MM.1S (cell line): Measurements from ENCODE around the gene RHOBTB3.

Source experiments
- EZH2 ChIP-seq: fragments of 300-600 bp; sonication (generic); optimal IDR thresholded peaks from 2 replicates; pipeline ENCODE3; 2017; ENCODE audit warnings: low read depth, mild to moderate bottlenecking, antibody characterized with exemption, low read length, mixed read lengths
- EZH2phosphoT487 ChIP-seq: fragments of 300-600 bp; sonication (generic); IDR thresholded peaks from 2 replicates; pipeline ENCODE4 v1.6.1; 2018; ENCODE audit warnings: antibody characterized with exemption, low read length
- TF ChIP-seq, protein P1 (sequence below): fragments of 300-600 bp; sonication (generic); IDR thresholded peaks from 2 replicates; pipeline ENCODE4 v1.5.1; 2016; ENCODE audit warnings: antibody characterized with exemption, low read length, mixed read lengths

DNA sequence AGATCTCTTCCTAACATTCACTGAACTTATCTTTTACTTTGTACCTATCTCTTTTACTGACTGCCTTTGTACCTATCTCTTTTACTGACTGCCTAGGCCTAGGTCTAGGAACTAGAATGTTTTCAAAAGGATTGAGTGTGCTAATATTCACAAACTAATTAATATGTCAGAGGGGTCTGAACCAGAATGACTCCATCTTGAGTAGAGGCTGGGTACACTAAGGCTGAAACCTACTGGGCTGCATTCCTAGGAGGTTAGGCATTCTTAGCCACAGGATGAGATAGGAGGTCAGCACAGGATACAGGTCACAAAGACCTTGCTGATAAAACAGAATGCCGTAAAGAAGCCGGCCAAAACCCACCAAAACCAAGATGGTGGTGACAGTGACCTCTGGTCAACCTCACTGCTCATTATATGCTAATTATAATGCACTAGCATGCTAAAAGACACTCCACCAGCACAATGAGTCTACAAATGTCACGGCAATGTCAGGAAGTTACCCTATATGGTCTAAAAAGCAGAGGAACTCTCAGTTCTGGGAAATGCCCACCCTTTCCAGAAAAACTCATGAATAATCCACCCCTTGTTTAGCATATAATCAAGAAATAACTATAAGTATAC is 2.5 kb upstream of the RHOBTB3 start:
- TF ChIP-seq, protein P1, sequence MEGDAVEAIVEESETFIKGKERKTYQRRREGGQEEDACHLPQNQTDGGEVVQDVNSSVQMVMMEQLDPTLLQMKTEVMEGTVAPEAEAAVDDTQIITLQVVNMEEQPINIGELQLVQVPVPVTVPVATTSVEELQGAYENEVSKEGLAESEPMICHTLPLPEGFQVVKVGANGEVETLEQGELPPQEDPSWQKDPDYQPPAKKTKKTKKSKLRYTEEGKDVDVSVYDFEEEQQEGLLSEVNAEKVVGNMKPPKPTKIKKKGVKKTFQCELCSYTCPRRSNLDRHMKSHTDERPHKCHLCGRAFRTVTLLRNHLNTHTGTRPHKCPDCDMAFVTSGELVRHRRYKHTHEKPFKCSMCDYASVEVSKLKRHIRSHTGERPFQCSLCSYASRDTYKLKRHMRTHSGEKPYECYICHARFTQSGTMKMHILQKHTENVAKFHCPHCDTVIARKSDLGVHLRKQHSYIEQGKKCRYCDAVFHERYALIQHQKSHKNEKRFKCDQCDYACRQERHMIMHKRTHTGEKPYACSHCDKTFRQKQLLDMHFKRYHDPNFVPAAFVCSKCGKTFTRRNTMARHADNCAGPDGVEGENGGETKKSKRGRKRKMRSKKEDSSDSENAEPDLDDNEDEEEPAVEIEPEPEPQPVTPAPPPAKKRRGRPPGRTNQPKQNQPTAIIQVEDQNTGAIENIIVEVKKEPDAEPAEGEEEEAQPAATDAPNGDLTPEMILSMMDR, result no peak
- TF ChIP-seq EZH2phosphoT487, result no peak
- TF ChIP-seq EZH2, result no peak
